ENCODE results near the gene CALD1.

Gene CALD1

GRCh38 chr7:134820295-134820694 lies 40.9 kb downstream of the CALD1 start:
- Histone ChIP-seq H3K27ac (ENCODE audit: low read depth, low read length) (no peak overlapping the region), H3K36me3 (ENCODE audit: control insufficient read depth in 1 of 2, insufficient read depth in 2 of 2, low read length in 2 of 2) (no peaks in the 10 kb centered on the region), H3K9me3 (ENCODE audit: control insufficient read depth in 1 of 2, low read length in 2 of 2) (no peaks in the 10 kb centered on the region), H3K4me1 (ENCODE audit: control insufficient read depth in 1 of 2, insufficient read depth in 2 of 2, low read length in 2 of 2) (no peaks in the 10 kb centered on the region), H3K9ac (ENCODE audit: low read depth in 1 of 2, low read length in 2 of 2) (no peak overlapping the region), H3K4me3 (ENCODE audit: low read depth in 1 of 2, low read length in 2 of 2) (no peak overlapping the region), H3K27me3 (ENCODE audit: control insufficient read depth in 1 of 2, insufficient read depth in 2 of 2, low read length in 2 of 2) (no peaks in the 10 kb centered on the region)

GRCh38 chr7:134820778-134821177 lies 41.3 kb downstream of the CALD1 start:
- no peak overlapping the region for H3K4me3 ChIP-seq (ENCODE audit: low read depth in 1 of 2, low read length in 2 of 2)
- H3K36me3 ChIP-seq (ENCODE audit: control insufficient read depth in 1 of 2, insufficient read depth in 2 of 2, low read length in 2 of 2) = no peaks in the 10 kb centered on the region
- H3K27ac ChIP-seq (ENCODE audit: low read depth, low read length) = no peak overlapping the region
- H3K27me3 ChIP-seq (ENCODE audit: control insufficient read depth in 1 of 2, insufficient read depth in 2 of 2, low read length in 2 of 2) = no peaks in the 10 kb centered on the region
- H3K9me3 ChIP-seq (ENCODE audit: control insufficient read depth in 1 of 2, low read length in 2 of 2) = no peaks in the 10 kb centered on the region
- no peaks in the 10 kb centered on the region for H3K4me1 ChIP-seq (ENCODE audit: control insufficient read depth in 1 of 2, insufficient read depth in 2 of 2, low read length in 2 of 2)
- H3K9ac ChIP-seq (ENCODE audit: low read depth in 1 of 2, low read length in 2 of 2) = no peak overlapping the region

GRCh38 chr7:134823400-134823799 lies 44.0 kb downstream of the CALD1 start:
- Histone ChIP-seq H3K27ac (ENCODE audit: low read depth, low read length) (no peak overlapping the region), H3K4me1 (ENCODE audit: control insufficient read depth in 1 of 2, insufficient read depth in 2 of 2, low read length in 2 of 2) (no peaks in the 10 kb centered on the region), H3K9me3 (ENCODE audit: control insufficient read depth in 1 of 2, low read length in 2 of 2) (no peaks in the 10 kb centered on the region), H3K9ac (ENCODE audit: low read depth in 1 of 2, low read length in 2 of 2) (no peak overlapping the region), H3K27me3 (ENCODE audit: control insufficient read depth in 1 of 2, insufficient read depth in 2 of 2, low read length in 2 of 2) (no peaks in the 10 kb centered on the region), H3K36me3 (ENCODE audit: control insufficient read depth in 1 of 2, insufficient read depth in 2 of 2, low read length in 2 of 2) (no peaks in the 10 kb centered on the region), H3K4me3 (ENCODE audit: low read depth in 1 of 2, low read length in 2 of 2) (no peak overlapping the region)

GRCh38 chr7:134825666-134826065 lies 46.2 kb downstream of the CALD1 start:
- no peak overlapping the region for H3K9ac ChIP-seq (ENCODE audit: low read depth in 1 of 2, low read length in 2 of 2)
- H3K27me3 ChIP-seq (ENCODE audit: control insufficient read depth in 1 of 2, insufficient read depth in 2 of 2, low read length in 2 of 2) = no peaks in the 10 kb centered on the region
- no peaks in the 10 kb centered on the region for H3K4me1 ChIP-seq (ENCODE audit: control insufficient read depth in 1 of 2, insufficient read depth in 2 of 2, low read length in 2 of 2)
- H3K27ac ChIP-seq (ENCODE audit: low read depth, low read length) = no peak overlapping the region
- H3K36me3 ChIP-seq (ENCODE audit: control insufficient read depth in 1 of 2, insufficient read depth in 2 of 2, low read length in 2 of 2) = no peaks in the 10 kb centered on the region
- H3K9me3 ChIP-seq (ENCODE audit: control insufficient read depth in 1 of 2, low read length in 2 of 2) = no peaks in the 10 kb centered on the region
- no peak overlapping the region for H3K4me3 ChIP-seq (ENCODE audit: low read depth in 1 of 2, low read length in 2 of 2)

GRCh38 chr7:134826105-134826504 lies 46.7 kb downstream of the CALD1 start:
- Histone ChIP-seq H3K9me3 (ENCODE audit: control insufficient read depth in 1 of 2, low read length in 2 of 2) (no peaks in the 10 kb centered on the region), H3K4me1 (ENCODE audit: control insufficient read depth in 1 of 2, insufficient read depth in 2 of 2, low read length in 2 of 2) (no peaks in the 10 kb centered on the region), H3K9ac (ENCODE audit: low read depth in 1 of 2, low read length in 2 of 2) (no peak overlapping the region), H3K36me3 (ENCODE audit: control insufficient read depth in 1 of 2, insufficient read depth in 2 of 2, low read length in 2 of 2) (no peaks in the 10 kb centered on the region), H3K4me3 (ENCODE audit: low read depth in 1 of 2, low read length in 2 of 2) (no peak overlapping the region), H3K27me3 (ENCODE audit: control insufficient read depth in 1 of 2, insufficient read depth in 2 of 2, low read length in 2 of 2) (no peaks in the 10 kb centered on the region), H3K27ac (ENCODE audit: low read depth, low read length) (no peak overlapping the region)

GRCh38 chr7:134827436-134827835 lies 48.0 kb downstream of the CALD1 start:
- Histone ChIP-seq H3K4me1 (ENCODE audit: control insufficient read depth in 1 of 2, insufficient read depth in 2 of 2, low read length in 2 of 2) (no peaks in the 10 kb centered on the region), H3K4me3 (ENCODE audit: low read depth in 1 of 2, low read length in 2 of 2) (no peak overlapping the region), H3K27ac (ENCODE audit: low read depth, low read length) (peak overlapping the region; percentile 2), H3K36me3 (ENCODE audit: control insufficient read depth in 1 of 2, insufficient read depth in 2 of 2, low read length in 2 of 2) (no peaks in the 10 kb centered on the region), H3K27me3 (ENCODE audit: control insufficient read depth in 1 of 2, insufficient read depth in 2 of 2, low read length in 2 of 2) (no peaks in the 10 kb centered on the region), H3K9ac (ENCODE audit: low read depth in 1 of 2, low read length in 2 of 2) (no peak overlapping the region), H3K9me3 (ENCODE audit: control insufficient read depth in 1 of 2, low read length in 2 of 2) (no peaks in the 10 kb centered on the region)

GRCh38 chr7:134827889-134828288 lies 48.5 kb downstream of the CALD1 start:
- Histone ChIP-seq H3K27ac (ENCODE audit: low read depth, low read length) (no peak overlapping the region), H3K27me3 (ENCODE audit: control insufficient read depth in 1 of 2, insufficient read depth in 2 of 2, low read length in 2 of 2) (no peaks in the 10 kb centered on the region), H3K36me3 (ENCODE audit: control insufficient read depth in 1 of 2, insufficient read depth in 2 of 2, low read length in 2 of 2) (no peaks in the 10 kb centered on the region), H3K4me1 (ENCODE audit: control insufficient read depth in 1 of 2, insufficient read depth in 2 of 2, low read length in 2 of 2) (no peaks in the 10 kb centered on the region), H3K4me3 (ENCODE audit: low read depth in 1 of 2, low read length in 2 of 2) (no peak overlapping the region), H3K9ac (ENCODE audit: low read depth in 1 of 2, low read length in 2 of 2) (no peak overlapping the region), H3K9me3 (ENCODE audit: control insufficient read depth in 1 of 2, low read length in 2 of 2) (no peaks in the 10 kb centered on the region)

GRCh38 chr7:134828361-134828760 lies 48.9 kb downstream of the CALD1 start:
- Histone ChIP-seq H3K27ac (ENCODE audit: low read depth, low read length) (no peak overlapping the region), H3K36me3 (ENCODE audit: control insufficient read depth in 1 of 2, insufficient read depth in 2 of 2, low read length in 2 of 2) (no peaks in the 10 kb centered on the region), H3K4me1 (ENCODE audit: control insufficient read depth in 1 of 2, insufficient read depth in 2 of 2, low read length in 2 of 2) (no peaks in the 10 kb centered on the region), H3K4me3 (ENCODE audit: low read depth in 1 of 2, low read length in 2 of 2) (no peak overlapping the region), H3K9me3 (ENCODE audit: control insufficient read depth in 1 of 2, low read length in 2 of 2) (no peaks in the 10 kb centered on the region), H3K27me3 (ENCODE audit: control insufficient read depth in 1 of 2, insufficient read depth in 2 of 2, low read length in 2 of 2) (no peaks in the 10 kb centered on the region), H3K9ac (ENCODE audit: low read depth in 1 of 2, low read length in 2 of 2) (no peak overlapping the region)

- H3K9me3 ChIP-seq (ENCODE audit: control insufficient read depth in 1 of 2, low read length in 2 of 2) = no peaks in the 10 kb centered on the region
- H3K4me1 ChIP-seq (ENCODE audit: control insufficient read depth in 1 of 2, insufficient read depth in 2 of 2, low read length in 2 of 2) = no peaks in the 10 kb centered on the region
- no peak overlapping the region for H3K9ac ChIP-seq (ENCODE audit: low read depth in 1 of 2, low read length in 2 of 2)
- H3K27me3 ChIP-seq (ENCODE audit: control insufficient read depth in 1 of 2, insufficient read depth in 2 of 2, low read length in 2 of 2) = no peaks in the 10 kb centered on the region
- no peaks in the 10 kb centered on the region for H3K36me3 ChIP-seq (ENCODE audit: control insufficient read depth in 1 of 2, insufficient read depth in 2 of 2, low read length in 2 of 2)
- no peak overlapping the region for H3K27ac ChIP-seq (ENCODE audit: low read depth, low read length)
- no peak overlapping the region for H3K4me3 ChIP-seq (ENCODE audit: low read depth in 1 of 2, low read length in 2 of 2)
Measured at GRCh38 chr7:134829380-134829986, 50.0 kb downstream of the CALD1 start.

GRCh38 chr7:134831862-134832261 lies 52.4 kb downstream of the CALD1 start:
- no peaks in the 10 kb centered on the region for H3K4me1 ChIP-seq (ENCODE audit: control insufficient read depth in 1 of 2, insufficient read depth in 2 of 2, low read length in 2 of 2)
- no peak overlapping the region for H3K9ac ChIP-seq (ENCODE audit: low read depth in 1 of 2, low read length in 2 of 2)
- no peaks in the 10 kb centered on the region for H3K9me3 ChIP-seq (ENCODE audit: control insufficient read depth in 1 of 2, low read length in 2 of 2)
- no peak overlapping the region for H3K4me3 ChIP-seq (ENCODE audit: low read depth in 1 of 2, low read length in 2 of 2)
- no peak overlapping the region for H3K27ac ChIP-seq (ENCODE audit: low read depth, low read length)
- H3K36me3 ChIP-seq (ENCODE audit: control insufficient read depth in 1 of 2, insufficient read depth in 2 of 2, low read length in 2 of 2) = no peaks in the 10 kb centered on the region
- no peaks in the 10 kb centered on the region for H3K27me3 ChIP-seq (ENCODE audit: control insufficient read depth in 1 of 2, insufficient read depth in 2 of 2, low read length in 2 of 2)

- H3K9me3 ChIP-seq (ENCODE audit: control insufficient read depth in 1 of 2, low read length in 2 of 2) = no peaks in the 10 kb centered on the region
- no peak overlapping the region for H3K4me3 ChIP-seq (ENCODE audit: low read depth in 1 of 2, low read length in 2 of 2)
- H3K4me1 ChIP-seq (ENCODE audit: control insufficient read depth in 1 of 2, insufficient read depth in 2 of 2, low read length in 2 of 2) = no peaks in the 10 kb centered on the region
- no peaks in the 10 kb centered on the region for H3K27me3 ChIP-seq (ENCODE audit: control insufficient read depth in 1 of 2, insufficient read depth in 2 of 2, low read length in 2 of 2)
- no peak overlapping the region for H3K9ac ChIP-seq (ENCODE audit: low read depth in 1 of 2, low read length in 2 of 2)
- no peaks in the 10 kb centered on the region for H3K36me3 ChIP-seq (ENCODE audit: control insufficient read depth in 1 of 2, insufficient read depth in 2 of 2, low read length in 2 of 2)
- no peak overlapping the region for H3K27ac ChIP-seq (ENCODE audit: low read depth, low read length)
Measured at GRCh38 chr7:134832367-134832766, 52.9 kb downstream of the CALD1 start.

Measured in duodenal mucosa (tissue), 2 donors.